ENCODE measurements around the gene P2RX2. TPM values are rescaled to one million over a fixed set of nuclear protein-coding genes. Genes with fewer than 3 reads are reported as not detected.

P2RX2 gene
- total RNA-seq, result 1 to 10 TPM in 1 of 4 donors, under 1 TPM in 1, not detected in 2; 0.74 to 2.8 TPM

- ATAC-seq (ENCODE audit: low FRiP score) (no peak), DNase-seq (ENCODE audit: low spot score) (no peak)
- TF ChIP-seq CTCF (IDR thresholded peaks at IDR 0.05), result no peak
These were observed at the start of gene P2RX2 for GRCh38 chr12:132618683-132619043. Gene P2RX2, plus strand, starts transcription at chr12:132618776. Its CDS starts 41 bp downstream, at chr12:132618817.

- no peak for DNase-seq (ENCODE audit: low spot score)
- ATAC-seq (ENCODE audit: low FRiP score), result no peak
- TF ChIP-seq CTCF (IDR thresholded peaks at IDR 0.05), result no peak
These were observed 49.6 kb upstream of the P2RX2 start for GRCh38 chr12:132568826-132569480.

- no peak for TF ChIP-seq CTCF (IDR thresholded peaks at IDR 0.05)
- ATAC-seq (ENCODE audit: low FRiP score) (no peak), DNase-seq (ENCODE audit: low spot score) (no peak)
These were observed 48.6 kb upstream of the P2RX2 start for GRCh38 chr12:132569856-132570480.

GRCh38 chr12:132570635-132571034 is 47.9 kb upstream of the P2RX2 start:
- ATAC-seq (ENCODE audit: low FRiP score) (no peak), DNase-seq (ENCODE audit: low spot score) (no peak)

DNA sequence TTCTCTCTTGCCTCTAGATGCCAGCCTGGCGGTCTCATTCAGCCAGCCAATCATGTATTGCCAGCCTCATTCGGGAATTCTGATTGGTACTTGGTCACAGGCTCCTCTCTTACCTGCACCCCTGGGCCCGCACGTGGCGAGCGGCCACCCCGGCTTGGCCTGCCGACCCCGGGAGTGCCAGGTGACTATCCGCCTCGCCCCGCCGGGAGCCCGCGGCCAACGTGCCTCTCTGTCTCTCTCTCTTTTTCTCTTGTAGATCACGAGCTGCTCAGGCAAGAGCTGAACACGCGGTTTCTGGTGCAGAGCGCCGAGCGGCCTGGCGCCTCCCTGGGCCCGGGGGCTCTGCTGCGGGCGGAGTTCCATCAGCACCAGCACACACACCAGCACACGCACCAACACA is 47.5 kb upstream of the P2RX2 start:
- TF ChIP-seq CTCF (IDR thresholded peaks at IDR 0.05), result no peak
- DNase-seq (ENCODE audit: low spot score) (no peak), ATAC-seq (ENCODE audit: low FRiP score) (no peak)

More at GRCh38 chr12:132570635-132571034, 47.9 kb upstream of the P2RX2 start:
- TF ChIP-seq CTCF (IDR thresholded peaks at IDR 0.05), result no peak

GRCh38 chr12:132571598-132571997 is 47.0 kb upstream of the P2RX2 start:
- TF ChIP-seq CTCF (IDR thresholded peaks at IDR 0.05), result no peak
- ATAC-seq (ENCODE audit: low FRiP score) (no peak), DNase-seq (ENCODE audit: low spot score) (no peak)

DNA sequence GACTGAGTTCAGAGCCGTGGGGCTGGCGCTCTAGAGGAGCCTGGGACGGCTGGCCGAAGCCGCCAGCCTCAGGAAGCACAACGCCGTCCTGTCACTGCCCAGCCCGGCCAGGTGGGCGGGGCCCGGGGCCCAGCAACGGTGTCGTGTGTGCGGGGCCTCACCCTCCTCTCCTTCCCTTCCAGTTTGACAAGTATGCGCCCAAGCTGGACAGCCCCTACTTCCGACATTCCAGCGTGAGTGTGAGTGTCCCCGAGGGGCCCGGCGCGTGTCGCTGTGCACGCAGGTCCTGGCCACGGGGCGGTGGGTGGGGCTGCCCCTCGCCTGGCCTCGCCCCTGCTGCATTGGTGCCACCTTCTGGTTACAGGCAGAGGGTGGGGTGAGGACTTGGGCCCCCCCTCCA is 46.5 kb upstream of the P2RX2 start:
- DNase-seq (ENCODE audit: low spot score), result no peak
- TF ChIP-seq CTCF (IDR thresholded peaks at IDR 0.05), result no peak
- no peak for ATAC-seq (ENCODE audit: low FRiP score)

Data from omental fat pad (tissue), 4 donors.